HT1080 (cell line): ENCODE measurements around the gene GTF2H1. TPM values are rescaled to one million over a fixed set of nuclear protein-coding genes. Genes with fewer than 3 reads are reported as not detected.

Experiments used
- small RNA-seq: library from RNA; depleted of rRNA; stranded (forward); fragments of <200 nt; gene quantifications from one replicate; pipeline ENCODE3, GENCODE V24; 2014
- total RNA-seq: library from RNA; depleted of rRNA; stranded (reverse); fragments of >200 nt; shearing (Covaris generic); gene quantifications from 2 replicates; pipeline ENCODE4 v1.2.3, GENCODE V29; 2014; rRNA removed

GTF2H1 gene
- total RNA-seq, 1 experiment from 2014 or later = 85.8 TPM

Small RNAs within 50 kb of the gene (small RNA-seq; reads per million reads assigned to genes)
- 0.11 reads per million for gene MIR3159

Other genes with a start within 250 kb of the GTF2H1 start
- gene SAAL1, start 216.5 kb upstream of the GTF2H1 start, total RNA-seq = 50.1 and 51.5 TPM in 2 replicates
- gene MRGPRX3, start 190.0 kb upstream of the GTF2H1 start, total RNA-seq = 0.60 and 0.93 TPM in 2 replicates
- gene MRGPRX4, start 149.7 kb upstream of the GTF2H1 start, total RNA-seq = 2.7 and 3.9 TPM in 2 replicates
- gene SAA4, start 85.8 kb upstream of the GTF2H1 start, total RNA-seq = not detected in 2 replicates
- gene SAA2, start 73.9 kb upstream of the GTF2H1 start, total RNA-seq = 0.29 TPM in 1 of 2 replicates, not detected in the other
- gene SAA1, start 56.3 kb upstream of the GTF2H1 start, total RNA-seq = 0.69 and 1.7 TPM in 2 replicates
- gene HPS5, start 427 bp upstream of the GTF2H1 start, total RNA-seq = 18.6 and 19.2 TPM in 2 replicates
- gene LDHA, start 72.0 kb downstream of the GTF2H1 start, total RNA-seq = 713 and 1,482 TPM in 2 replicates
- not detected in 2 replicates for gene LDHC, start 89.8 kb downstream of the GTF2H1 start, total RNA-seq
- not detected in 2 replicates for gene LDHAL6A, start 133.3 kb downstream of the GTF2H1 start, total RNA-seq
- 114 and 142 TPM in 2 replicates for gene TSG101, start 204.4 kb downstream of the GTF2H1 start, total RNA-seq